ENCODE data around the gene MOGAT1.
"Not testable (repeated sequence)": the region's sequence is repeated elsewhere in the genome, so short reads cannot be mapped to it uniquely, and the experiment has no call there.

The MOGAT1 gene

GRCh38 chr2:222686086-222686750 lies 14.8 kb downstream of the MOGAT1 start:
- no peaks in the 10 kb centered on the region for H3K4me1 ChIP-seq
- no peaks in the 10 kb centered on the region for H3K36me3 ChIP-seq (replicated peaks)
- DNase-seq (ENCODE audit: low spot score in 2 of 2) = no peak
- H3K27me3 ChIP-seq (ENCODE audit: low read depth) = peaks cover 8% of the 10 kb centered on the region; the same call in 1 of the 2 replicates
- in situ Hi-C loops (cut with MboI; ENCODE audit: low sequenced_read_pairs) = no loop called here
- H3K4me3 ChIP-seq = no peak overlapping the region
- H3K9me3 ChIP-seq = no peaks in the 10 kb centered on the region

GRCh38 chr2:222688917-222689316 lies 17.5 kb downstream of the MOGAT1 start:
- in situ Hi-C loops (cut with MboI; ENCODE audit: low sequenced_read_pairs) = no loop called here

GRCh38 chr2:222689322-222689721 lies 17.9 kb downstream of the MOGAT1 start:
- DNase-seq (ENCODE audit: low spot score in 2 of 2) = no peak
- peaks cover 5% of the 10 kb centered on the region; the same call in 1 of the 2 replicates for H3K27me3 ChIP-seq (ENCODE audit: low read depth)
- no peaks in the 10 kb centered on the region for H3K36me3 ChIP-seq (replicated peaks)
- H3K9me3 ChIP-seq = 0 out of 2 replicates have a peak, but pooled peaks cover 2% of the 10 kb centered on the region
- H3K4me1 ChIP-seq = no peaks in the 10 kb centered on the region
- in situ Hi-C loops (cut with MboI; ENCODE audit: low sequenced_read_pairs) = no loop called here
- H3K4me3 ChIP-seq = no peak overlapping the region

More at GRCh38 chr2:222688917-222689316, 17.5 kb downstream of the MOGAT1 start:
- Histone ChIP-seq H3K4me1 (no peaks in the 10 kb centered on the region), H3K36me3 (replicated peaks) (no peaks in the 10 kb centered on the region), H3K27me3 (ENCODE audit: low read depth) (peaks cover 5% of the 10 kb centered on the region; the same call in 1 of the 2 replicates), H3K4me3 (no peak overlapping the region), H3K9me3 (0 out of 2 replicates have a peak, but pooled peaks cover 2% of the 10 kb centered on the region)
- DNase-seq (ENCODE audit: low spot score in 2 of 2) = no peak

- DNase-seq (ENCODE audit: low spot score in 2 of 2) = peak; percentile 65 to 88
- in situ Hi-C loops (cut with MboI; ENCODE audit: low sequenced_read_pairs) = loop anchor here (5.0 kb wide), 1 partner anchor 212 kb away; no protein-coding TSS in a partner anchor
- H3K4me1 ChIP-seq = no peaks in the 10 kb centered on the region
Observed at GRCh38 chr2:222690564-222691200, 19.2 kb downstream of the MOGAT1 start.

GRCh38 chr2:222693413-222693812 lies 22.0 kb downstream of the MOGAT1 start:
- H3K36me3 ChIP-seq (replicated peaks); H3K27me3 ChIP-seq (ENCODE audit: low read depth); DNase-seq (ENCODE audit: low spot score in 2 of 2); H3K4me3 ChIP-seq; H3K9me3 ChIP-seq; H3K4me1 ChIP-seq: not testable (repeated sequence)
- in situ Hi-C loops (cut with MboI; ENCODE audit: low sequenced_read_pairs) = loop anchor here (5.0 kb wide), 1 partner anchor 209 kb away; no protein-coding TSS in a partner anchor

More at GRCh38 chr2:222690564-222691200, 19.2 kb downstream of the MOGAT1 start:
- Histone ChIP-seq H3K4me3 (no peak overlapping the region), H3K36me3 (replicated peaks) (no peaks in the 10 kb centered on the region), H3K9me3 (0 out of 2 replicates have a peak, but pooled peaks cover 2% of the 10 kb centered on the region), H3K27me3 (ENCODE audit: low read depth) (no peaks in the 10 kb centered on the region; the same call in 1 of the 2 replicates)

- H3K27me3 ChIP-seq (ENCODE audit: low read depth) = no peaks in the 10 kb centered on the region; the same call in 1 of the 2 replicates
- no peak overlapping the region for H3K4me3 ChIP-seq
- 0 out of 2 replicates have a peak, but pooled peaks cover 2% of the 10 kb centered on the region for H3K9me3 ChIP-seq
- DNase-seq (ENCODE audit: low spot score in 2 of 2) = peak in 1 of 2 experiments; percentile 38
- no peaks in the 10 kb centered on the region for H3K36me3 ChIP-seq (replicated peaks)
- no peaks in the 10 kb centered on the region for H3K4me1 ChIP-seq
- in situ Hi-C loops (cut with MboI; ENCODE audit: low sequenced_read_pairs) = loop anchor here (5.0 kb wide), 1 partner anchor 208 kb away; no protein-coding TSS in a partner anchor
Observed at GRCh38 chr2:222693837-222694236, 22.4 kb downstream of the MOGAT1 start.

GRCh38 chr2:222698276-222698675 lies 26.8 kb downstream of the MOGAT1 start:
- Histone ChIP-seq H3K27me3 (ENCODE audit: low read depth) (peaks cover 5% of the 10 kb centered on the region), H3K4me1 (no peaks in the 10 kb centered on the region), H3K36me3 (replicated peaks) (no peaks in the 10 kb centered on the region), H3K9me3 (0 out of 2 replicates have a peak, but pooled peaks cover 2% of the 10 kb centered on the region), H3K4me3 (no peak overlapping the region)
- in situ Hi-C loops (cut with MboI; ENCODE audit: low sequenced_read_pairs) = no loop called here
- DNase-seq (ENCODE audit: low spot score in 2 of 2) = no peak

GRCh38 chr2:222701233-222701632 lies 29.8 kb downstream of the MOGAT1 start:
- H3K4me3 ChIP-seq = no peak overlapping the region
- peaks cover 4% of the 10 kb centered on the region for H3K4me1 ChIP-seq
- H3K36me3 ChIP-seq (replicated peaks) = no peaks in the 10 kb centered on the region
- peaks cover 5% of the 10 kb centered on the region; the same call in 1 of the 2 replicates for H3K27me3 ChIP-seq (ENCODE audit: low read depth)
- in situ Hi-C loops (cut with MboI; ENCODE audit: low sequenced_read_pairs) = no loop called here
- DNase-seq (ENCODE audit: low spot score in 2 of 2) = no peak
- H3K9me3 ChIP-seq = no peaks in the 10 kb centered on the region

- peaks cover 8% of the 10 kb centered on the region for H3K4me1 ChIP-seq
- H3K4me3 ChIP-seq = no peak overlapping the region
- no peak for DNase-seq (ENCODE audit: low spot score in 2 of 2)
- no peaks in the 10 kb centered on the region for H3K36me3 ChIP-seq (replicated peaks)
- in situ Hi-C loops (cut with MboI; ENCODE audit: low sequenced_read_pairs) = no loop called here
- H3K27me3 ChIP-seq (ENCODE audit: low read depth) = peaks cover 5% of the 10 kb centered on the region; the same call in 1 of the 2 replicates
- no peaks in the 10 kb centered on the region for H3K9me3 ChIP-seq
Observed at GRCh38 chr2:222701721-222702131, 30.3 kb downstream of the MOGAT1 start.

- in situ Hi-C loops (cut with MboI; ENCODE audit: low sequenced_read_pairs) = no loop called here
- Histone ChIP-seq H3K36me3 (replicated peaks) (no peaks in the 10 kb centered on the region), H3K27me3 (ENCODE audit: low read depth) (peaks cover 9% of the 10 kb centered on the region; the same call in 1 of the 2 replicates)
Observed at GRCh38 chr2:222703091-222703490, 31.6 kb downstream of the MOGAT1 start.

GRCh38 chr2:222703886-222704285 lies 32.4 kb downstream of the MOGAT1 start:
- peak in 1 of 2 experiments; percentile 17 for DNase-seq (ENCODE audit: low spot score in 2 of 2)
- no peaks in the 10 kb centered on the region for H3K36me3 ChIP-seq (replicated peaks)
- no peak overlapping the region for H3K4me3 ChIP-seq
- no peaks in the 10 kb centered on the region for H3K9me3 ChIP-seq
- peaks cover 9% of the 10 kb centered on the region; the same call in 1 of the 2 replicates for H3K27me3 ChIP-seq (ENCODE audit: low read depth)
- in situ Hi-C loops (cut with MboI; ENCODE audit: low sequenced_read_pairs) = no loop called here
- peaks cover 15% of the 10 kb centered on the region for H3K4me1 ChIP-seq

More at GRCh38 chr2:222703091-222703490, 31.6 kb downstream of the MOGAT1 start:
- Histone ChIP-seq H3K4me3 (no peak overlapping the region), H3K4me1 (peaks cover 10% of the 10 kb centered on the region), H3K9me3 (no peaks in the 10 kb centered on the region)
- DNase-seq (ENCODE audit: low spot score in 2 of 2) = no peak

GRCh38 chr2:222706616-222707015 lies 35.2 kb downstream of the MOGAT1 start:
- in situ Hi-C loops (cut with MboI; ENCODE audit: low sequenced_read_pairs) = no loop called here
- no peak overlapping the region for H3K4me3 ChIP-seq
- H3K36me3 ChIP-seq (replicated peaks) = no peaks in the 10 kb centered on the region
- peaks cover 19% of the 10 kb centered on the region for H3K4me1 ChIP-seq
- H3K27me3 ChIP-seq (ENCODE audit: low read depth) = peaks cover 4% of the 10 kb centered on the region; the same call in 1 of the 2 replicates
- no peaks in the 10 kb centered on the region for H3K9me3 ChIP-seq
- peak in 1 of 2 experiments; percentile 30 for DNase-seq (ENCODE audit: low spot score in 2 of 2)

- no peak for DNase-seq (ENCODE audit: low spot score in 2 of 2)
- Histone ChIP-seq H3K27me3 (ENCODE audit: low read depth) (peaks cover 4% of the 10 kb centered on the region; the same call in 1 of the 2 replicates), H3K4me1 (peaks cover 19% of the 10 kb centered on the region), H3K4me3 (no peak overlapping the region), H3K36me3 (replicated peaks) (no peaks in the 10 kb centered on the region), H3K9me3 (no peaks in the 10 kb centered on the region)
- in situ Hi-C loops (cut with MboI; ENCODE audit: low sequenced_read_pairs) = no loop called here
Observed at GRCh38 chr2:222707102-222707688, 35.7 kb downstream of the MOGAT1 start.
